CD14-positive monocyte (primary cell): ENCODE results near the gene MRPL50. TPM values are rescaled to one million over a fixed set of nuclear protein-coding genes. Genes with fewer than 3 reads are reported as not detected.

Source experiments
- DNase-seq, 3 donors: peaks; one replicate each; pipeline ENCODE4 v3.0.0-alpha.2; 2011 to 2022
- H2AFZ ChIP-seq: 2 replicates; pipeline ENCODE4 v1.6.0; 2012; ENCODE audit warnings: mild to moderate bottlenecking, low read depth, low read length, inconsistent platforms; ENCODE audit not compliant: insufficient read depth, poor library complexity, severe bottlenecking
- H3K27ac ChIP-seq, 2 donors: 1 replicate in 1 of 2; 2 replicates in 1 of 2; pipeline ENCODE4 v1.5.1; 2012 to 2013; ENCODE audit warnings: low read length in 2 of 2, control low read depth in 1 of 2, inconsistent platforms in 1 of 2, low read depth in 1 of 2, mild to moderate bottlenecking in 1 of 2
- H3K27me3 ChIP-seq, 2 donors: one replicate each; pipeline versions ENCODE4 v1.6.0 to v1.6.1; 2011 to 2013; ENCODE audit warnings: low read length in 2 of 2; ENCODE audit not compliant: control insufficient read depth in 2 of 2, insufficient read depth in 2 of 2
- H3K36me3 ChIP-seq, 2 donors: replicated peaks in 1 of 2; 1 replicate in 1 of 2; 2 replicates in 1 of 2; pipeline versions ENCODE4 v1.5.1 to v1.6.1; 2012 to 2013; ENCODE audit warnings: low read length in 2 of 2, control low read depth in 1 of 2, inconsistent platforms in 1 of 2, mild to moderate bottlenecking in 1 of 2; ENCODE audit not compliant: insufficient read depth in 2 of 2, control insufficient read depth in 1 of 2
- H3K4me1 ChIP-seq, 2 donors: 1 replicate in 1 of 2; 2 replicates in 1 of 2; pipeline versions ENCODE4 v1.5.1 to v1.6.1; 2012 to 2013; ENCODE audit warnings: low read length in 2 of 2, control low read depth in 1 of 2, inconsistent platforms in 1 of 2, mild to moderate bottlenecking in 1 of 2, moderate library complexity in 1 of 2; ENCODE audit not compliant: insufficient read depth in 2 of 2, control insufficient read depth in 1 of 2
- H3K4me2 ChIP-seq: replicated peaks from 2 replicates; pipeline ENCODE3; 2012; ENCODE audit warnings: low read length, moderate library complexity, mild to moderate bottlenecking; ENCODE audit not compliant: poor library complexity, severe bottlenecking; ENCODE audit errors: extremely low read depth
- H3K4me3 ChIP-seq, 3 experiments: fragments of 200-600 bp in 1 of 3; sonication (generic) in 1 of 3; replicated peaks in 1 of 3; 1 replicate in 2 of 3; 2 replicates in 1 of 3; pipeline ENCODE4 v1.5.1; 2011 to 2013; ENCODE audit warnings: low read length in 3 of 3, mild to moderate bottlenecking in 3 of 3, control low read depth in 2 of 3, low read depth in 2 of 3, inconsistent platforms in 1 of 3, moderate library complexity in 1 of 3
- H3K79me2 ChIP-seq: 2 replicates; pipeline ENCODE4 v1.6.0; 2012; ENCODE audit warnings: mild to moderate bottlenecking, control low read depth, inconsistent platforms, low read length, moderate library complexity; ENCODE audit not compliant: insufficient read depth
- H3K9ac ChIP-seq: 2 replicates; pipeline ENCODE4 v1.6.0; 2017; ENCODE audit warnings: low read length, mild to moderate bottlenecking; ENCODE audit not compliant: insufficient read depth, poor library complexity, severe bottlenecking
- H3K9me3 ChIP-seq, 2 donors: replicated peaks in 1 of 2; 1 replicate in 1 of 2; 2 replicates in 1 of 2; pipeline versions ENCODE4 v1.5.1 to v1.6.1; 2012 to 2013; ENCODE audit warnings: low read length in 2 of 2, control low read depth in 1 of 2; ENCODE audit not compliant: control insufficient read depth in 1 of 2, insufficient read depth in 1 of 2
- H4K20me1 ChIP-seq: 2 replicates; pipeline ENCODE4 v1.6.0; 2012; ENCODE audit warnings: mild to moderate bottlenecking, low read length, control low read depth, moderate library complexity; ENCODE audit not compliant: insufficient read depth
- H3K27ac Mint-ChIP-seq, 7 donors: one replicate each; pipeline ENCODE4 v1.8.0; 2020; ENCODE audit warnings: mild to moderate bottlenecking in 7 of 7, mixed read lengths in 7 of 7, moderate library complexity in 6 of 7, inconsistent platforms in 2 of 7
- H3K27me3 Mint-ChIP-seq, 3 donors: one replicate each; pipeline ENCODE4 v1.8.0; 2021 to 2022; ENCODE audit warnings: low read depth in 3 of 3, mild to moderate bottlenecking in 3 of 3, mixed read lengths in 3 of 3, moderate library complexity in 3 of 3, inconsistent platforms in 1 of 3
- H3K36me3 Mint-ChIP-seq, 2 donors: one replicate each; pipeline ENCODE4 v1.8.0; 2020; ENCODE audit warnings: mixed read lengths in 2 of 2, inconsistent platforms in 1 of 2, mild to moderate bottlenecking in 1 of 2
- H3K4me1 Mint-ChIP-seq: one replicate; pipeline ENCODE4 v1.8.0; 2020; ENCODE audit warnings: mild to moderate bottlenecking, mixed read lengths
- H3K4me3 Mint-ChIP-seq, 2 donors: one replicate each; pipeline ENCODE4 v1.8.0; 2020; ENCODE audit warnings: mild to moderate bottlenecking in 2 of 2, mixed read lengths in 2 of 2, moderate library complexity in 1 of 2
- H3K9me3 Mint-ChIP-seq, 7 donors: one replicate each; pipeline ENCODE4 v1.8.0; 2020 to 2022; ENCODE audit warnings: mixed read lengths in 7 of 7, mild to moderate bottlenecking in 6 of 7, moderate library complexity in 6 of 7, inconsistent platforms in 2 of 7
- WGBS: methylation state at CpG from one replicate; pipeline ENCODE4 v1.1.5; 2013; ENCODE audit warnings: missing lambda C conversion rate; ENCODE audit not compliant: insufficient coverage; 5-methylcytosine and 5-hydroxymethylcytosine counted together
- intact Hi-C, 2 donors: fragments of 100-400 bp; cut with micrococcal nuclease; formaldehyde crosslinking; loops; one replicate each; pipeline versions ENCODE4 v1.15.0 to v1.15.1; 2023
- polyA plus RNA-seq, 3 donors: library from polyadenylated mRNA; depleted of rRNA in 1 of 3; unstranded in 2 of 3; stranded (reverse) in 1 of 3; fragments of 300-500 nt in 2 of 3; fragments of >200 nt in 1 of 3; fragmentation: Illumina TruSeq in 2 of 3; gene quantifications; 1 replicate in 2 of 3; 2 replicates in 1 of 3; pipeline ENCODE4 v1.2.3, GENCODE V29; 2012 to 2021
- TF ChIP-seq, protein P1 (sequence below): fragments of 200-600 bp; IDR thresholded peaks from one replicate; pipeline ENCODE4 v1.8.0; 2022; ENCODE audit warnings: antibody characterized with exemption, mild to moderate bottlenecking

Gene MRPL50
- polyA plus RNA-seq, 3 donors: 1.9 to 4.9 (median 4.8) TPM

- Histone ChIP-seq H3K9ac (no peak overlapping the region), H2AFZ (no peak overlapping the region), H3K27me3 (no peaks in the 10 kb centered on the region), H3K4me3 (no peak overlapping the region), H3K36me3 (no peaks in the 10 kb centered on the region), H3K9me3 (no peaks in the 10 kb centered on the region), H3K4me1 (no peaks in the 10 kb centered on the region), H3K4me2 (no peak overlapping the region), H3K27ac (no peak overlapping the region), H4K20me1 (no peaks in the 10 kb centered on the region), H3K79me2 (no peaks in the 10 kb centered on the region)
- WGBS: 93% methylated on average over 2 of the region's 2 CpGs
- Mint-ChIP-seq H3K27ac (no peak overlapping the region), H3K4me3 (no peak overlapping the region), H3K4me1 (no peaks in the 10 kb centered on the region), H3K9me3 (peaks cover 0 to 4% (median 2%) of the 10 kb centered on the region in 7 donors), H3K27me3 (peaks cover 2% of the 10 kb centered on the region in 3 donors), H3K36me3 (no peaks in the 10 kb centered on the region)
- intact Hi-C loops: no loop called here
- TF ChIP-seq, protein P1, sequence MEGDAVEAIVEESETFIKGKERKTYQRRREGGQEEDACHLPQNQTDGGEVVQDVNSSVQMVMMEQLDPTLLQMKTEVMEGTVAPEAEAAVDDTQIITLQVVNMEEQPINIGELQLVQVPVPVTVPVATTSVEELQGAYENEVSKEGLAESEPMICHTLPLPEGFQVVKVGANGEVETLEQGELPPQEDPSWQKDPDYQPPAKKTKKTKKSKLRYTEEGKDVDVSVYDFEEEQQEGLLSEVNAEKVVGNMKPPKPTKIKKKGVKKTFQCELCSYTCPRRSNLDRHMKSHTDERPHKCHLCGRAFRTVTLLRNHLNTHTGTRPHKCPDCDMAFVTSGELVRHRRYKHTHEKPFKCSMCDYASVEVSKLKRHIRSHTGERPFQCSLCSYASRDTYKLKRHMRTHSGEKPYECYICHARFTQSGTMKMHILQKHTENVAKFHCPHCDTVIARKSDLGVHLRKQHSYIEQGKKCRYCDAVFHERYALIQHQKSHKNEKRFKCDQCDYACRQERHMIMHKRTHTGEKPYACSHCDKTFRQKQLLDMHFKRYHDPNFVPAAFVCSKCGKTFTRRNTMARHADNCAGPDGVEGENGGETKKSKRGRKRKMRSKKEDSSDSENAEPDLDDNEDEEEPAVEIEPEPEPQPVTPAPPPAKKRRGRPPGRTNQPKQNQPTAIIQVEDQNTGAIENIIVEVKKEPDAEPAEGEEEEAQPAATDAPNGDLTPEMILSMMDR: no peak
- no peak for DNase-seq
These were observed 39.4 kb upstream of the MRPL50 start for GRCh38 chr9:101437806-101438232.

- TF ChIP-seq, protein P1: no peak
- no peak within 1 kb of the TSS for H3K9ac ChIP-seq
- Mint-ChIP-seq H3K27me3 (peaks cover 2 to 7% (median 2%) of the 10 kb centered on the region in 3 donors), H3K36me3 (no peaks in the 10 kb centered on the region), H3K9me3 (peaks cover 0 to 3% (median 0%) of the 10 kb centered on the region in 7 donors), H3K4me3 (no peak within 1 kb of the TSS), H3K4me1 (no peaks in the 10 kb centered on the region), H3K27ac (no peak within 1 kb of the TSS)
- H3K27ac ChIP-seq: no peak within 1 kb of the TSS
- H3K4me1 ChIP-seq: no peaks in the 10 kb centered on the region
- no peak within 1 kb of the TSS for H2AFZ ChIP-seq
- no peaks in the 10 kb centered on the region for H3K9me3 ChIP-seq
- H3K4me3 ChIP-seq: no peak within 1 kb of the TSS
- no peaks in the 10 kb centered on the region for H3K27me3 ChIP-seq
- H3K79me2 ChIP-seq: no peaks in the 10 kb centered on the region
- no peak for DNase-seq
- intact Hi-C loops: no loop called here
- WGBS: no CpG with 5 or more reads among the region's 2 CpGs
- no peak within 1 kb of the TSS for H3K4me2 ChIP-seq
- H4K20me1 ChIP-seq: no peaks in the 10 kb centered on the region
- no peaks in the 10 kb centered on the region for H3K36me3 ChIP-seq
These were observed 37.2 kb upstream of the MRPL50 start, which contains the start of gene ALDOB for GRCh38 chr9:101435601-101436079. Gene ALDOB, minus strand, starts transcription at chr9:101435774. Its CDS starts 4,887 bp downstream, at chr9:101430887.
